Ishikawa (cell line): Measurements from ENCODE around the gene SEPTIN1.

ENCODE experiments used
- EGR1 ChIP-seq: IDR thresholded peaks from 2 replicates; pipeline ENCODE4 v1.6.1; 2012
- EP300 ChIP-seq: IDR thresholded peaks from 2 replicates; pipeline ENCODE4 v1.6.1; 2012; ENCODE audit warnings: borderline replicate concordance
- FOXM1 ChIP-seq: IDR thresholded peaks from 2 replicates; pipeline ENCODE4 v1.6.1; 2012; ENCODE audit warnings: low read depth, borderline replicate concordance
- RAD21 ChIP-seq: IDR thresholded peaks from 2 replicates; pipeline ENCODE4 v1.6.1; 2012; ENCODE audit warnings: low read depth
- REST ChIP-seq: IDR thresholded peaks from 2 replicates; pipeline ENCODE4 v1.6.1; 2012; ENCODE audit warnings: low read depth, mild to moderate bottlenecking
- TAF1 ChIP-seq: IDR thresholded peaks from 2 replicates; pipeline ENCODE4 v1.6.1; 2012; ENCODE audit warnings: low read depth, mild to moderate bottlenecking
- USF1 ChIP-seq: IDR thresholded peaks from 2 replicates; pipeline ENCODE4 v1.6.1; 2012
- YY1 ChIP-seq: IDR thresholded peaks from 2 replicates; pipeline ENCODE4 v1.6.1; 2012; ENCODE audit warnings: low read depth
- ZBTB7A ChIP-seq: IDR thresholded peaks from 2 replicates; pipeline ENCODE4 v1.6.1; 2012; ENCODE audit warnings: low read depth
- TF ChIP-seq, protein P1 (sequence below): IDR thresholded peaks from 2 replicates; pipeline ENCODE4 v1.6.1; 2012

DNA sequence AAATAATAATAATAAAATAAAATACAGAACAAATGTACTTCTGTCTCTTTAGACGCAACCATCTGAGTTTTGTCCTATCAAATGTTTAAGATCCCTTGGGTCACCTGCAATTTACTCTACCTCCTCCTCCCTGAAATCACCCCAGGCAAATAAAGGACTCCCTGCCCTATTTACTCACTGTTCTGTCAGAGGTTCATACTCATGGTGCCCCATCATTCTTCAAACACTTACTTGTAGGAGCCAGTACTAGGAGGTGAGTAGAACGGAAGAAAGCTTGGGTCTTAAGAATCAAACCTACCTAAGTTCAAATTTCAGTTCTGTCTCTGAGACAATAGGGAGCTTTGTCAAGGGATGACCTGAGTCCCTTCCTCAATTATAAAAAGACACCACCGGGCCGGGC is 15.8 kb downstream of the SEPTIN1 start:
- TF ChIP-seq RAD21: no peak
- no peak for TF ChIP-seq TAF1
- TF ChIP-seq ZBTB7A: no peak
- TF ChIP-seq FOXM1: no peak
- TF ChIP-seq YY1: no peak
- TF ChIP-seq EP300: no peak
- TF ChIP-seq, protein P1, sequence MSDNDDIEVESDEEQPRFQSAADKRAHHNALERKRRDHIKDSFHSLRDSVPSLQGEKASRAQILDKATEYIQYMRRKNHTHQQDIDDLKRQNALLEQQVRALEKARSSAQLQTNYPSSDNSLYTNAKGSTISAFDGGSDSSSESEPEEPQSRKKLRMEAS: no peak
- TF ChIP-seq REST: no peak
- no peak for TF ChIP-seq USF1
- no peak for TF ChIP-seq EGR1
